GM19099 (cell line): Measurements from ENCODE around the gene MEGF11.

Experiments used
- POLR2A ChIP-seq: IDR thresholded peaks from 3 replicates; pipeline ENCODE4 v1.6.1; 2011; ENCODE audit warnings: low read depth; ENCODE audit not compliant: insufficient read length; ENCODE audit errors: extremely low read depth

The MEGF11 gene

DNA sequence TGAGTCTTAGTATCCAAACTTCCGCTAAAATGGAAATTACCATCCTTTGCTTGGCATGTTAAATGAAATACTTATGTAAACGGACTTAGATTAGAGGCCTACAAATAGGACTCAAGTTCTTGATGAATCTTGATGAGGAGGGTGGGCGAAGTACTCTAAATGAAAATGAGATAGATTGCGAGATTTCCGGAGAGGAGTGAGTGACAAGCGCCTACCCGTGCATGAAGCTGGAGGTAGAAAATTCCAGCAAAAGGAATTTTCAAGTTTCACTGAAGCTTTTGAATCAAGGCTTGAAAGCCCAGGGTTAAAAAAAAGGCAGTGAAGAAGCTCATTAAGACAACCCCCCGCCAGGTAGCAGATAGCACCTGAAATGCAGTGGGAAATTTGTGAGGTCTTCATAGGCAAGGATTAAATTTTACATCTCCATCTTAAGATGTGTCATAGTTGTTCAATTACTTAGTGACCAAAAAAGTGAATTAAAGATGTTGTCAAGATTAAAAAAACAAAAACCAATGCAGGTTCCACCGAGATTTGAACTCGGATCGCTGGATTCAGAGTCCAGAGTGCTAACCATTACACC is 384.9 kb downstream of the MEGF11 start:
- TF ChIP-seq POLR2A = no peak

DNA sequence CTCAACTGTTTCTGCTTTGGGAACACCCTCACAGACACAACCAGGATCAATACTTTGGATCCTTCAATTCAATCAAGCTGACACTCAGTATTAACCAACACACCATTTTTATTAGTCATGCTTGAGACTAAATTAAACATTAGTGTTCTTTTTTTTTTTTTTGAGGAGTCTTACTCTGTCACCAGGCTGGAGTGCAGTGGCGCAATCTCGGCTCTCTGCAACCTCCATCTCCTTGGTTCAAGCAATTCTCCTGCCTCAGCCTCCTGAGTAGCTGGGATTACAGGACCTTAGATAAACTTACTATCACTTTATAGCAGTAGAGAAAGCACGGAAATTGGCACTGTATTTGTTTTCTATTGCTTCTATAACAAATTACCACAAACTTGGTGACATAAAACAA is 386.3 kb downstream of the MEGF11 start:
- TF ChIP-seq POLR2A = no peak

DNA sequence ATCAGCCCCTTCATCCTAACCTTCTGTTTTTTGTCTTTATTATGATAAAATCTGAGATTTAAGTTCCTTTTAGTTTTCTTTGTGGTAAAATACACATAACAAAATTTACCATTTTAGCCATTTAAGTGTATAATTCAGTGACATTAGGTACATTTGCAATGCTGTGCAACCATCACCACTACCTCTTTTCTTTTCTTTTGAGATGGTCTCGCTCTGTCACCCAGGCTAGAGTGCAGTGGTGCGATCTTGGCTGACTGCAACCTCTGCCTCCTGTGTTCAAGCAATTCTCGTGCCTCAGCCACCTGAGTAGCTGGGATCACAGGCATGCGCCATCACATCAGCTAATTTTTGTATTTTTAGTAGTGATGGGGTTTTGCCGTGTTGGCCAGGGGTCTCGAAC is 390.4 kb downstream of the MEGF11 start:
- no peak for TF ChIP-seq POLR2A

DNA sequence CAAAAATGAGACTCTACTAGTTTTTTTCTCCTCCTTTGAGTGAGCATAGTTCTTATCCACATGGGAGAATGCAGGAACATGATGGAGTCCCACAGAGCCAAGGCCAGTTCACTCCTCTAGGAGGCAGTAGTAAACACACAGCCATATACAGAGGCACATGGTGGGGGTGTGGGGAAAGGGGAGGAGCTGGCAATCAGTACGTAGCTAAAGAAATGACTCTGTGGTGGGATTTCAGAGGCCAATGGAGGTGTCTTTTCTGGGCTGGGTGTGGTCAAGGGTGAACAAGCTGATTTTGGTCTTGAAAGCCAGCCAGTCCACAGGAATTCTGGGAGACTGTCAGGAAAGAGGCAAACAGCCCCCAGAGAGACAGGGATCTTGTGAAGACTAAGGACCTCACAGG is 390.9 kb downstream of the MEGF11 start:
- TF ChIP-seq POLR2A = no peak

DNA sequence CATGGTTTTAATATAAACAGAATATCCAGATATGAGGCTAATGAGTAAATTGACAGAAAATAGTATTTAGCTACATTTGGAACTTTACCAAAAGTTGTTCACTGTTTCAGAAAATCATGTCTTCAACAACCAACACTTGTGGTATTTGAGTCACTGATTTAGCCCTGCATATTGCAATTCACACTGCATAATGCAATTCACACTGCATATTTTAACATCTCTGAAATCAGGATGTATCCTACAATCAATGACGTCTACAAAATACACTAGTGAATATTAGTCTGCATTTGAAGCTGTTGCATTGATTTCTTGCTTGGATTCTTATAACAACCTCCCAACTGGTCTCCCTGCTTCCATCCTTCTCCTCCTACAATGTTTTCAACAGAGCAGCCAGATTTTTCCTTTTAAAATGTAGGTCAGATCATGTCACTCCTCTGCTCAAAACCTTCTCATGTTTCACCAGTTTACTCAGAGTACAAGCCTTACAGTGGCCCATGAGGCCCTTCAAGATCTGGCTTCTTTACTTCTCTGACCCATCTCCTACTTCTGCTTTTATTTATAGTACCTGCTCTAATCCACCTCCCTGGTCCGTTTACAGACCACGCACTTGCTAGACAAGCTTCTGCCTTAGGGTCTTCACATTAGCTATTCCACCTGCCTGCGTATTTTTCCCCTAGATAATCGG is 395.7 kb downstream of the MEGF11 start:
- TF ChIP-seq POLR2A = no peak

DNA sequence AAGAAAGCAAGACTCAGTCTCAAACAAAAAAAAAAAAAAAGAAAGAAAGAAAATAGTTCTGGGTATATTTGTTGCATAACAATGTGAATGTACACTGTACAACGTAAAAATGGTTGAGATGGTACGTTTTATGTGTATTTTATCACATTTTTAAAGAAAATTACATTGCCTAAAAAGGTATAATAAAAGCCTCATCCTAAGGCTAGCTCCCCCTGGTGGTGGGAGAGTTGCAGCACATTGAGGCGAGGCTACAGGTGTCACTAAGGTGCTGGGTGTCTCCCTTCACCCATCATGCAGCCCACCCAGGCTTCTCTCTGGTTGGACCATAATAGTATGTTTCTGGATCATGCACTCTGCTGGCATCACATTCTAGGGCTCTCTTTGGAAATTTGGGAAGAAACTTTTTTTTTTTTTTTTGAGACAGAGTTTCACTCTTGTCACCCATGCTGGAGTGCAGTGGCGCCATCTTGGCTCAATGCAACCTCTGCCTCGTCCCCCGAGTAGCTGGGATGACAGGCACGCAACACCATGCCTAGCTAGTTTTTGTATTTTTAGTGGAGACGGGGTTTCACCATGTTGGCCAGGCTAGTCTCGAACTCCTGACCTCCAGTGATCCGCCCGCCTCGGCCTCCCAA is 396.6 kb downstream of the MEGF11 start:
- no peak for TF ChIP-seq POLR2A

DNA sequence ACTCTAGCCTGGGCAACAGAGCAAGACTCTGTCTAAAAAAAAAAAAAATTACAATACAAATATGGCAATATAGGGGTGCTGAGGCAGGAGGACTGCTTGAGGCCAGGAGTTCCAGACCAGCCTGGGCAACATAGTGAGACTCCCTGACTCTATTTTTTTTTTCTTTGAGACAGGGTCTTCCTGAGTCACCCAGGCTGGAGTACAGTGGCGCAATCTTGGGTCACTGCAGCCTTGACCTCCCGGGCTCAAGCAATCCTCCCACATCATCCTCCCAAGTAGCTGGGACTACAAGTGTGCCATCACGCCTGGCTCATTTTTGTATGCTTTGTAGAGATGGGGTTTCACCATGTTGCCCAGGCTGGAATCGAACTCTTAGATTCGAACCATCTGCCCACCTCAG is 401.6 kb downstream of the MEGF11 start:
- no peak for TF ChIP-seq POLR2A

DNA sequence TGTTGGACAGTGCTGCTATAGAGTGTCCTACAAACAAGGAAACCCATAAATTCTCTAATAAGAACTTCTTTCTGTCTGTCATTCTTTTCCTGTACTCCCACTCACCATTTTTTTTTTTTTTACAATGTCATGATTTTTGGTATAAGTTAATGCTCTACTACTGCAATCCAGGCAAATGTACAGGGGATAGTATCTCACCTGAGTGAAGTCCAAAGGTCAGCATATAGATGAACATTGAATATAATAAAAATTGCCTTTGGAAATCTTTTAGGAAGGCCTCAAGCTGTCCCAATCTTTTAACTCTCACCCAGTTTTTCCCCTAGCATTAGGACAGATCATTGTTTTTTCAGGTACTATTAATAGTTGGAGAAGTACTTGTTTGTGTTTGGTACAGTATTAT is 405.6 kb downstream of the MEGF11 start:
- TF ChIP-seq POLR2A = no peak

DNA sequence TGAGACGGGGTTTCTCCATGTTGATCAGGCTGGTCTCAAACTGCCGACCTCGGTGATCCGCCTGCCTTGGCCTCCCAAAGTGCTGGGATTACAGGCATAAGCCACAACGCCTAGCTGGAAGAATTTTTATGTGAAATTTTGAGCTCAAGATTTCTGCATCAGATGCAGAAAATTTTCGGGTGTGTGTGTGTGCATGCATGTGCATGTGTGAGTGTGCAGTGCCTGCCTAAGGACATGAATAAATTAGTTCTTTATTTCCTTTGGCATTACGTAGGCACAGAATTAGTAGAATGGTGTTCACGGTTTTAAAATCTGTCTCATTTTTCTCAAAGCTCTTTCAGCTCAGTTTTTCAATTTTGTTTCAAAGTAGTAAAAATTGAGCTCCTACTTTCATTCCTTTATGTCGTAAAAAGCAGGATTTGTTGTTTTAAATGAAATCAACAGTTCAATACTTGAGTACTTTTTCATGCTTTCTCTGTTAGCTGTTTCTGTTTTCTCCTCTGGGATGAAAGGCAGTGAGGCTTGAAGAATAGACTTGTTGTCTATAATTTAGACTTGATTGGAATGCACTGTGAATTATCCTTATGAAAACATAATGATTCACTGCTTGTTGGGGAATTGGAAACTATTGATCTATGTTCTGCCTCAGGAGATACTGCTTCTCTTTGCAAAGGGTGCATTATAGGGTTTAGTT is 407.6 kb downstream of the MEGF11 start:
- no peak for TF ChIP-seq POLR2A
